GM21423 (cell line): ENCODE results near the gene SLC7A1.

Experiments
- ATAC-seq: cut with Tn5 transposase; IDR thresholded peaks from one replicate; pipeline ENCODE4 v1.9.1; 2021; ENCODE audit warnings: mild to moderate bottlenecking, moderate library complexity; ENCODE audit not compliant: unreplicated experiment

SLC7A1 gene

DNA sequence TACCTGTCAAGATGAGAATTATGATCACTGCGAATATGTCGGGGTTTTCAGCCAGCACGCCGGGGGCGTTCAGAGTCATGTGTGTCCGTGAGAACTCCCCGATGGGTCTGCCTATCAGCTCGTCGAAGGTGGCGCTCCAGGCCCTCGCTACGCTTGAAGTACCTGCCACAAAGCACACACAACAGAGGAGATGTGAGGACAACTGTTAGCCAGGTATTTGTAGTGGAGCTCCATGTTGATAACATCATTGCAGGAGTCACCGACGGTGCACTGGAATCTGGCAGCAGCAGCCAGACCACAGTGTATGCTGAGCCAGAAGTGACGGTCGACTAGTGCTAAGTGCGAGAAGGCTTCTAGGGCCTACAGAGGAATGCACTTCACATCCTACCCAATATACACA lies 62.7 kb downstream of the SLC7A1 start:
- no peak for ATAC-seq

DNA sequence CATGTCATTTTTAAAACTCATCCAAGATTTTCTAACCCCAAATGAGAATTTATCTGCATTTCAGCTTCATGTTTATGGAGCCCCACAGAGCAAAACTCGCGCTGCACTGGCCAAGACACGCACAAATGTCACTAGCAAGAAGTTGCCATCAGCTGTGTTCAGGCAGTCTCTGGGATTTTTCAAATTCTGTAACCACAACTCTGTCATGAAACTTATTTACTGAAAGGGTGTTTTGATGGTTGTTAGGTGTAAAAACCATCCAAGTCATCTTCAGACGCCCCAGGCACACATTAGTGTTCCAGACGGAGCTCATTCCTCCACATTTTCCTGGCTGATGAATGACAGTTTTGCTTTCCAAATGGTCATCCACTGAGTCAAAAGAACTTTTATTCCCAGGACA lies 63.4 kb downstream of the SLC7A1 start:
- ATAC-seq, result no peak

GRCh38 chr13:29530901-29531300 lies 64.6 kb downstream of the SLC7A1 start:
- no peak for ATAC-seq

DNA sequence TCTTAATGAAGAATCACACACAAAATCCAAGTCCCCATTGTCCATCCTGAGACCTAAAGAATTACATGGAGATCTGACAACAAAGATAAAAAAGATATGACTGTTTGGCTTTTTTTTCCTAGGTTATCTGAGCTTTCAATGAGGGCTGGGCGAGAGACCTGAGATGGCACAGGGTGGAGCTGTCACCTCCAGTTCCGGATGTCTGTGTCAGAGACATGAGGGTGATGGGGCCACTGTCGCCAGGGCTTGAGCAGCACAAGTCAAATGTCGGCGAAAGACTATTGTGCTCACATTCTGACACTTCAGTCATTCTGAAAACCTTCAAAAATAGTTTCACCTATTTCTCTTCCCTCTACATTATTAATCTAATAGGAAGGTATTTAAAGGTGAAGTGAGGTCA lies 65.7 kb downstream of the SLC7A1 start:
- no peak for ATAC-seq

DNA sequence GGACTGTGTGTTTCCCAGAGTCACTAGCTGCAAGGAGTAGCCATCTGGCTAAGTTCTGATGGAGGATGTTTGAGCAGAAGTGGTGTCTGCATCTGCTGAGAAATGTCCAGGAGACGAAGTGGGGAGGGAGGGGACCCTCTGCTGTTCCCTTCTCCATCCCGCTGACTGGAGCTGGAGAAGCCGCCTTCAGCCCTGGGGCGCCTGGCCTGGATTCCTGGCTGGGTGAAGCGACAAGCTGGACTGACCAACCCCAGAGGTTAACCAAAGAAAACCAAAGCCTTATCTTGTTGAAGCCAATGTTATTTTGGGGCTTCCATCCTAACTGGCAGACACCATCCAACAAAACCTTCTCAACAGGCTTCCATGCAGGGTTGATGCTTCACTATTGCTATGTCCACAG lies 67.6 kb downstream of the SLC7A1 start:
- no peak for ATAC-seq

GRCh38 chr13:29527511-29527910 lies 68.0 kb downstream of the SLC7A1 start:
- ATAC-seq, result no peak

- ATAC-seq, result no peak
Measured at GRCh38 chr13:29526741-29527140, 68.7 kb downstream of the SLC7A1 start.

DNA sequence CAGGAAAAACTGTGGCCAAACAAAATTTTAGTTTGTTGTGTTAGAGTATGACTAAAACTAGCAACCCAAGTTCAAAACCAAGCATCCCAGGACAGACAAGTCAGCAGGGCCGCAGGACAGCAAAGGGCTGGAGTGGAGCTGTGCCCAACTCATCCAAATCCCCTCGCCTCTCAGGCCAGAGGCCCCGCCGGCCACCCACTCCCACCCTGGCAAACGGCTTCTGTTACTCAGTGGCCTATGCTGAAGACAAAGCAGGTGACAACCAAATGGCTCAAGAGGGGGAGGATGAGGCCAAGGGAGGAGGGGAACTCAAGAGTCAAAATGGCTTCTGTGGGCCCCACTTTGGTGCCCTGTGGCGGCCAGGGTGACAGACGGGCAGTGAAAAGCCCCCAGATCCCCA lies 69.7 kb downstream of the SLC7A1 start:
- no peak for ATAC-seq

DNA sequence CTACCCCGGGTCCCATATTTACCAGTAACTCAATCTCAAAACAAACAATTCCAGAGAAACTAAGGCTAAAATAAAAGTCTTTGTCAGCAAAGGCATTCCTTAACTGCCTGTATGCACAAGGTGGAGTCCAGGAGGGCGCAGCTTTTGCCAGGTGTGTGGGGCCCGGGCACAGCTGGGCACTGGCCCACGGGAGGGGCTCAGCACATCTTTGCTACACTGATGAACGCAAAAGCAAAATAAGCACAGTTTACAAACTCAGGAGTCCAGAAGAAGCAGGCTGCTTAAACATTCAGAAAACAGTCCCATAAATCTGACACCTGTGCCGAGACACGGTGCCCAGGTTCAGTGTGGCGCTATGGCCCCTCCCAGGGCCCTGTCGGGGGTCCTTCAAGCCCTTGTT lies 70.8 kb downstream of the SLC7A1 start:
- no peak for ATAC-seq

DNA sequence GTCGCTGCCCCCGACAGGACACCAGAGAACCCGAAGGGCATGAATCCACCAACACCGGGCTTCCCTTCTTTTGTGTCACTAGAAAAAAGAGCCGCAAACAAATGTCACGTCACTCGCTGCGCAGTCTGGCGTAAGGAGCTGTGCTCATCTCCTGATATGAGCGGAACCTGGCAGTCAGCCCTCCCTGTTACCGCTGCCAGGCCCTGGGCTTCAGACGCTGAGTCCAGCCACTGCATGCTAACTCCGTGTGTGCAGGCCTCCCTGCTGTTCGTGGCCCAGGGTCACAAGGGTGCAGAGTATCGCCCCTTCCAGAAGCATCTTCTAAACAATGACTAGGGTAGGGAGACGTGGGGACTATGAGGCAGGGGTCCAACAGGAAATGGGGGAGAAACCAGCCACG lies 71.3 kb downstream of the SLC7A1 start:
- no peak for ATAC-seq

DNA sequence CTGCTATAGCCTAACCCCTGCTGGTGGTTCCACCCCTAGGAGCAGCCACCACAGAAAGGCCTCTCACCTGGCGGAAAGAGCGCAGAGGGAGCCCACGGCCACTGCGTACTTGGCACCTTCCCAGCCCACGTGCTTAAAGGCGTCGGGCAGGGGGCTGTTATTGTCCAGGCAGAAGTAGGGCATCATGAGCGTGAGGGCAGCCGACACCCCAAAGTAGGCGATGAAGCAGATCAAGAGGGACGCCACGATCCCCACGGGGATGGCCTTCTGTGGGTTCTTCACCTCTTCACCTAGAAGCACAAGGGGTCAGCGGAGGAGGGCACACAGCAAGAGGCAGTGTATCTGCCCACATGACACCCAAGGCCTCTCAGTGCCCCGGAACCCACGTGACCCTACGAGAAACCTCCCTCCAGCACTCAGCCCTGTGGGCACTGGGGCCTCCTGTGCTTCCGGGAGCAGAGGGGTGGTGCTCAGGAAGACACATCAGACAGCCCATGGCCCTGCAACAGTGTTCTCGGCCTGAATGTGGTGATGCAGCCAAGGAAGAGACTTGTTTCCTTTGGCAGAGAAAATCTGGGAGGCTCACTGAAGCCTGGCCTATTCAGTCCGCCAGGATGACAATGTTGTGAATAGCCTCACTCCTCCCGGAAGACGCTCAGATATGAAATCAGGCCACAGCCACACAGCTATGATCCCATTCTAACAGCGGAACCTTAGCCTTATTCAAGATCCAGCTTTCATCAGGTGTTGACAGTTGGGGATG lies 72.1 kb downstream of the SLC7A1 start:
- ATAC-seq, result no peak

DNA sequence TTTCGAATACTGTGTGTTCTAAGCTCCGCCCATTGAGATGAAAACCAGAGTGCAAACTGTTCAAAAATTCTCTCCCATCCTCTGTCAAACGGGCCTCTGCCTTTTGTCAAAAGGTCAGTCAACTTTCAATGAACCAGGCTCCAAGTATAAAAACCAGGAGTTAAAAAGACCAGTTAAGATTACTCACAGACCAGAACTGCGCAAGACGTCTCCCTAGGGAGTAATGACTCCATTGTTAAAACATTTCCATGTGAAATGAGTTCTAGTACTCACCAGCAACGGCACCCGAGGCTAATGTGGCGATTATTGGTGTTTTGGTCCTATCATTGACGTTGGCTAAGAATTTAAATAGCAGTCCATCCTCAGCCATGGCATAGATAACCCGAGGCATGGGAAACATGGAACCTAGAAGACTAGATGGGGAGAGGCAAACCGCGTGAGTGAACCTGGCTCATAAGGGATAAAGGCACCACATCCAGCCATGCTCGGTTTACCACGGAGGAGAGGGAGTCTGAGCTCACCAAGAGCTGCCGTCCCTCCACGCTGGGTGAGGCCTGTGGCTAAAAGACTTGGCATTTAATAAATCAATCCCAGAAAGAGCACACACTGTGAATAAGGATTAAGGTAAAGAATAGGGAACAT lies 73.3 kb downstream of the SLC7A1 start:
- ATAC-seq, result no peak

- no peak for ATAC-seq
Measured at GRCh38 chr13:29521336-29521735, 74.2 kb downstream of the SLC7A1 start.

DNA sequence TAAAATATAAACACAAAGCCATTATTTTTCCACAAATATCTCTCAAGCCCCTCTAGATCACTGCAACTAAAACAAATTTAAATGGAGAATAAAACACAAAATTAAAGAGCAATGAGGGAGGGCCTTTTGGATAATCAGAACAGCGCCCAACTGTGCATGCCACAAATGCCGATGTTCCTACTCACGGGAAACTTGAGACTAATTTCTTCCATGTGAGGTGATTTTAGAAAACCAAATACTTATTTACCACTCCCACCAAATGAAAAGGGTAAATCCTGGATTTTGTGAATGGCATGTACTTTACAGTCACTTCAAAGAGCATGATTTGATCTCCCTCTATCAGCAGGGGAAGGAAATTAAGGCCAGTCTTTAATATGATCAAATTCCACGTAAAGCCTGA lies 74.8 kb downstream of the SLC7A1 start:
- no peak for ATAC-seq

DNA sequence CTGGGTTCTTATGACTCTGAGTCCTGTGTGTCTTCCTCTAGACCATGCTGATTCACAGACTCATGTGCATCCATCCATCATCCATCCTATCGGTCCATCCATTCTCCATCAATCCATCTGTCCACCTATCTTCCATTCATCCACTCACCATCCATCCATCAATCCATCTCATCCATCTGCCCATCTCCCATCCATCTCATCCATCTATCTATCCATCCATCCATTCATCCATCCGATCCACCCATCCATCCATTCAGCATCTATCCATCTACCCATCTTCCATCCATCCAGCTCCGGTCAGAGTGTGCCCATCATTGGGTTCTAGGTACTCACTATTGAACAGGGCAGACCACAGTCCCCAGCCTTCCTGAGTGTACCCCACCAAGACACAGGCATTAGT lies 75.6 kb downstream of the SLC7A1 start:
- no peak for ATAC-seq

DNA sequence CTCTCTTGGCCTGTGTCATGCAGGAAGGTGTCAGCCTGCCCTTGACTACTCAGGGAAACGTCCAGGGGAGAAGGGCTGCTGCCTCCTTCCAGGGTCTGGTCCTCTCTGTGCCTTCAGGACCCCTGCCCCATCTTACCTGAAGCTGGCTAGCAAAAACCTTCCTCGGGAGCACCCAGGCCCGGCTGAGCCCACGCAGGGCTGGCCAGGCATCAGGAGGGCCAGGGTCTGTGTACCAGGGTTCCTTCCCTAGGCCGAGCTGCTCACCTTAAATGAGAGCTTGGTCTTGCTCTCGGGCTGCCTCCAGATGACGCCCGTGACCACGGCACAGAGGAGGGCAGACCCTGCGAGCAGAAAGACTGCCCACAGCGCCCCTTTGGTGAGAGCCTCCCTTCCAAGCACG lies 78.6 kb downstream of the SLC7A1 start:
- no peak for ATAC-seq

DNA sequence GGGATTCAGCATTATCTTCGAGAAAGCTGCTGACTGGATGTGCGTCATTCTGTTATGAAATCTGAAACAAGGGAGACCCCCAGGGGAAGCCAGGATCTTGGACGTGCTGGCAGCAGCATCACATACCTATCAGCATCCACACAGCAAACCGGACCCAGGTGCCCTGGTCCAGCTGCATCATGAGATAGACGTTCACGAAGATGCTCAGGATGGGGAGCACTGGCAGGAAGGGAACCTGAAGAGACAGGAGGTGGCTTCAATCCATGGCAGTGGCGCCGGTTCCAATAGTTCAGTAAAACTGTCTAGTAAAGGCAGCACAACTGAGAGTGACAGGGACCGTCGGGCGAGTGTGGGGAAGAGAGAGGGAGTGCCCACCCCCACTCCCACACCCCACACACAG lies 79.5 kb downstream of the SLC7A1 start:
- no peak for ATAC-seq

- no peak for ATAC-seq
Measured at GRCh38 chr13:29515372-29515771, 80.1 kb downstream of the SLC7A1 start.

DNA sequence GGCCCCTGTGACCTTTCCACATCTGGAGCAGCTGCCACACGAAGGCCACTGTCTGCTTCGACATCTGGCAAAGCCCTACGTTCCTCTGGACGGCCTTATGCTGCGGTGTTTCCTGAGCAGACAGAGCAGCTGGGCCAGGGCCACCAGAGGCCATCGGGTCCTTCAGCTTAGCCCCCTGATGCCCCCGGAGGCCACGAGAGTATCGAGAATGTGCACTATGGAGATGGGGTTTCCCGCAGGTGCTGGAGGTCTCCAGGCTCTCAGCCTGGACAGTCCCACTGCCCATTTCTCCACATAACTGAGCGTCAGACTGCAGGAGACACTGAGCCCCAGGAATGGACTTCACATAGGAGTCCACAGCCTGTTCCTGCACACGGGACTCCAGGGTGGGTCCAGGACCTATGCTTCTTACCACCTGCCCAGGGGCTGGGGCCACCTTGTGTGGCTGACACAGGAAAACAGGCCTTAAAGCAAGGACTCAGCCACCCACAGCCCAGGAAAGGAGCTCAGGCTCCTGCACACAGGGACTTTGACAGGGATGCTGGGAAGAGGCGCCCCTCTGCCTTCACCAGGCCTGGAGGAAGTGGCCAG lies 80.7 kb downstream of the SLC7A1 start:
- ATAC-seq, result no peak

GRCh38 chr13:29513981-29514719 lies 81.3 kb downstream of the SLC7A1 start:
- no peak for ATAC-seq
